Neural cell (in vitro differentiated cells): ENCODE results near the gene TMEM14B. TPM values are rescaled to one million over a fixed set of nuclear protein-coding genes. Genes with fewer than 3 reads are reported as not detected.
A peak's percentile ranks its signal among the peaks of the same experiment; 100 is the strongest.
"Not testable (repeated sequence)": the region's sequence is repeated elsewhere in the genome, so short reads cannot be mapped to it uniquely, and the experiment has no call there.

Experiments
- H2AFZ ChIP-seq: fragments of 200-600, 300-800 bp; sonication (generic), shearing (Covaris generic); 2 replicates; pipeline ENCODE4 v1.6.0; 2014; ENCODE audit warnings: low read depth, mild to moderate bottlenecking, antibody characterized with exemption, low read length, moderate library complexity
- H3F3A ChIP-seq: fragments of 200-600 bp; shearing (Covaris generic); 2 replicates; pipeline ENCODE4 v1.6.1; 2016; ENCODE audit warnings: mild to moderate bottlenecking, moderate library complexity, mixed read lengths, antibody characterized with exemption, low read length; ENCODE audit not compliant: insufficient read depth, poor library complexity, severe bottlenecking
- H3K27ac ChIP-seq: fragments of 200-600, 300-800 bp; sonication (generic), shearing (Covaris generic); 2 replicates; pipeline ENCODE4 v1.5.1; 2014; ENCODE audit warnings: mild to moderate bottlenecking, low read length, moderate library complexity
- H3K27me3 ChIP-seq: fragments of 300-800, 200-600 bp; sonication (generic), shearing (Covaris generic); 2 replicates; pipeline ENCODE4 v1.6.0; 2014; ENCODE audit warnings: mild to moderate bottlenecking, low read depth, low read length, moderate library complexity; ENCODE audit not compliant: insufficient read depth
- H3K36me3 ChIP-seq: fragments of 300-800, 200-600 bp; sonication (generic), shearing (Covaris generic); 2 replicates; pipeline ENCODE4 v1.5.1; 2014; ENCODE audit warnings: mild to moderate bottlenecking, antibody characterized with exemption, low read length, moderate library complexity; ENCODE audit not compliant: insufficient read depth
- H3K4me2 ChIP-seq: fragments of 300-800, 200-600 bp; sonication (generic), shearing (Covaris generic); 2 replicates; pipeline ENCODE4 v1.6.0; 2014; ENCODE audit warnings: mild to moderate bottlenecking, low read length
- H3K4me3 ChIP-seq: fragments of 300-800, 200-600 bp; sonication (generic), shearing (Covaris generic); 2 replicates; pipeline ENCODE4 v1.5.1; 2014; ENCODE audit warnings: mild to moderate bottlenecking, low read length, moderate library complexity
- H3K79me2 ChIP-seq: fragments of 200-600 bp; shearing (Covaris generic); replicated peaks from 2 replicates; pipeline ENCODE4 v1.6.0; 2014; ENCODE audit warnings: mild to moderate bottlenecking, low read length, moderate library complexity; ENCODE audit not compliant: insufficient read depth
- H3K9ac ChIP-seq: fragments of 300-800, 200-600 bp; sonication (generic), shearing (Covaris generic); 2 replicates; pipeline ENCODE4 v1.6.1; 2016; ENCODE audit warnings: mild to moderate bottlenecking, low read length, mixed read lengths
- H3K9me2 ChIP-seq: fragments of 200-600 bp; shearing (Covaris generic); 2 replicates; pipeline ENCODE4 v1.6.1; 2016; ENCODE audit warnings: mild to moderate bottlenecking, low read length, mixed read lengths; ENCODE audit not compliant: insufficient read depth
- H3K9me3 ChIP-seq: fragments of 200-600, 300-800 bp; sonication (generic), shearing (Covaris generic); 2 replicates; pipeline ENCODE4 v1.6.1; 2016; ENCODE audit warnings: mild to moderate bottlenecking, mixed run types, low read length, moderate library complexity, mixed read lengths
- H4K20me1 ChIP-seq: fragments of 200-600 bp; shearing (Covaris generic); 2 replicates; pipeline ENCODE4 v1.6.1; 2016; ENCODE audit warnings: mild to moderate bottlenecking, mixed run types; ENCODE audit not compliant: insufficient read depth
- EP300 ChIP-seq: fragments of 450-650 bp; conservative IDR thresholded peaks from 2 replicates; pipeline ENCODE4 v1.6.1; 2014; ENCODE audit warnings: antibody characterized with exemption, mild to moderate bottlenecking, moderate library complexity; ENCODE audit not compliant: poor library complexity, severe bottlenecking
- EZH2 ChIP-seq: fragments of 200-600, 300-800 bp; shearing (Covaris generic), sonication (generic); IDR thresholded peaks from 2 replicates; pipeline ENCODE4 v1.6.1; 2014; ENCODE audit warnings: antibody characterized with exemption, low read length, borderline replicate concordance, mild to moderate bottlenecking; ENCODE audit not compliant: insufficient read depth, poor library complexity, severe bottlenecking
- MXI1 ChIP-seq: fragments of 450-650 bp; conservative IDR thresholded peaks from 2 replicates; pipeline ENCODE4 v1.6.1; 2014; ENCODE audit warnings: antibody characterized with exemption, mild to moderate bottlenecking; ENCODE audit not compliant: poor library complexity, severe bottlenecking
- POLR2AphosphoS5 ChIP-seq: IDR thresholded peaks from 2 replicates; pipeline ENCODE4 v1.6.1; 2012
- RAD21 ChIP-seq: fragments of 450-650 bp; conservative IDR thresholded peaks from 2 replicates; pipeline ENCODE4 v1.6.1; 2014; ENCODE audit warnings: antibody characterized with exemption, mild to moderate bottlenecking, moderate library complexity
- SMC3 ChIP-seq: fragments of 450-650 bp; conservative IDR thresholded peaks from 2 replicates; pipeline ENCODE4 v1.6.1; 2014; ENCODE audit warnings: antibody characterized with exemption, mild to moderate bottlenecking, moderate library complexity; ENCODE audit not compliant: poor library complexity
- TAF1 ChIP-seq: IDR thresholded peaks from 2 replicates; pipeline ENCODE4 v1.6.1; 2012; ENCODE audit warnings: low read depth
- polyA plus RNA-seq: library from polyadenylated mRNA; depleted of rRNA; stranded (reverse); fragments of >200 nt; gene quantifications from 2 replicates; pipeline ENCODE4 v1.2.3, GENCODE V29; 2014
- TF ChIP-seq, protein P1 (sequence below): IDR thresholded peaks from 2 replicates; pipeline ENCODE4 v1.6.1; 2012; ENCODE audit warnings: borderline replicate concordance
- TF ChIP-seq, protein P2 (sequence below): fragments of 450-650 bp; IDR thresholded peaks from 2 replicates; pipeline ENCODE4 v1.5.1; 2014; ENCODE audit warnings: antibody characterized with exemption, mild to moderate bottlenecking, moderate library complexity; ENCODE audit not compliant: poor library complexity, severe bottlenecking

The TMEM14B gene
- polyA plus RNA-seq, 1 donor from 2014 or later: 182 TPM

DNA sequence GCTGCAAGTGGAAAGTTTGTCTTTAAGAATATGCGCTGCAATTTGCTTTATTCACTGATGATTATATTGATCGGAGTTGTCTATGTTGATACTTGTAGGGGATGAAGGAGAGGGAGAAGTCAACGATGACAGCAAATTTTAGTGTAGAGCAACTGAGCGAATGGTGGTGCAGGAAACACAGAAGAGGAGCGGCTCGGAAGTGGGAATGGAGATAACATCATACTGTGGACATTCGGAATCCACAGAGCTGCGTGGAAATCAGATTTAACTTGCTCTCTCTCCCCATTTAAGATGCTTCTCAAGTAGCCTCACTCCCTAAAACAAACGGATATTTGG, 722 bp upstream of the TMEM14B start:
- peak overlapping the region; percentile 91 for H3K4me2 ChIP-seq
- TF ChIP-seq TAF1 (no peak), SMC3 (no peak), POLR2AphosphoS5 (no peak), RAD21 (no peak), EP300 (no peak), EZH2 (no peak)
- TF ChIP-seq, protein P1, sequence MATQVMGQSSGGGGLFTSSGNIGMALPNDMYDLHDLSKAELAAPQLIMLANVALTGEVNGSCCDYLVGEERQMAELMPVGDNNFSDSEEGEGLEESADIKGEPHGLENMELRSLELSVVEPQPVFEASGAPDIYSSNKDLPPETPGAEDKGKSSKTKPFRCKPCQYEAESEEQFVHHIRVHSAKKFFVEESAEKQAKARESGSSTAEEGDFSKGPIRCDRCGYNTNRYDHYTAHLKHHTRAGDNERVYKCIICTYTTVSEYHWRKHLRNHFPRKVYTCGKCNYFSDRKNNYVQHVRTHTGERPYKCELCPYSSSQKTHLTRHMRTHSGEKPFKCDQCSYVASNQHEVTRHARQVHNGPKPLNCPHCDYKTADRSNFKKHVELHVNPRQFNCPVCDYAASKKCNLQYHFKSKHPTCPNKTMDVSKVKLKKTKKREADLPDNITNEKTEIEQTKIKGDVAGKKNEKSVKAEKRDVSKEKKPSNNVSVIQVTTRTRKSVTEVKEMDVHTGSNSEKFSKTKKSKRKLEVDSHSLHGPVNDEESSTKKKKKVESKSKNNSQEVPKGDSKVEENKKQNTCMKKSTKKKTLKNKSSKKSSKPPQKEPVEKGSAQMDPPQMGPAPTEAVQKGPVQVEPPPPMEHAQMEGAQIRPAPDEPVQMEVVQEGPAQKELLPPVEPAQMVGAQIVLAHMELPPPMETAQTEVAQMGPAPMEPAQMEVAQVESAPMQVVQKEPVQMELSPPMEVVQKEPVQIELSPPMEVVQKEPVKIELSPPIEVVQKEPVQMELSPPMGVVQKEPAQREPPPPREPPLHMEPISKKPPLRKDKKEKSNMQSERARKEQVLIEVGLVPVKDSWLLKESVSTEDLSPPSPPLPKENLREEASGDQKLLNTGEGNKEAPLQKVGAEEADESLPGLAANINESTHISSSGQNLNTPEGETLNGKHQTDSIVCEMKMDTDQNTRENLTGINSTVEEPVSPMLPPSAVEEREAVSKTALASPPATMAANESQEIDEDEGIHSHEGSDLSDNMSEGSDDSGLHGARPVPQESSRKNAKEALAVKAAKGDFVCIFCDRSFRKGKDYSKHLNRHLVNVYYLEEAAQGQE: no peak
- TF ChIP-seq, protein P2, sequence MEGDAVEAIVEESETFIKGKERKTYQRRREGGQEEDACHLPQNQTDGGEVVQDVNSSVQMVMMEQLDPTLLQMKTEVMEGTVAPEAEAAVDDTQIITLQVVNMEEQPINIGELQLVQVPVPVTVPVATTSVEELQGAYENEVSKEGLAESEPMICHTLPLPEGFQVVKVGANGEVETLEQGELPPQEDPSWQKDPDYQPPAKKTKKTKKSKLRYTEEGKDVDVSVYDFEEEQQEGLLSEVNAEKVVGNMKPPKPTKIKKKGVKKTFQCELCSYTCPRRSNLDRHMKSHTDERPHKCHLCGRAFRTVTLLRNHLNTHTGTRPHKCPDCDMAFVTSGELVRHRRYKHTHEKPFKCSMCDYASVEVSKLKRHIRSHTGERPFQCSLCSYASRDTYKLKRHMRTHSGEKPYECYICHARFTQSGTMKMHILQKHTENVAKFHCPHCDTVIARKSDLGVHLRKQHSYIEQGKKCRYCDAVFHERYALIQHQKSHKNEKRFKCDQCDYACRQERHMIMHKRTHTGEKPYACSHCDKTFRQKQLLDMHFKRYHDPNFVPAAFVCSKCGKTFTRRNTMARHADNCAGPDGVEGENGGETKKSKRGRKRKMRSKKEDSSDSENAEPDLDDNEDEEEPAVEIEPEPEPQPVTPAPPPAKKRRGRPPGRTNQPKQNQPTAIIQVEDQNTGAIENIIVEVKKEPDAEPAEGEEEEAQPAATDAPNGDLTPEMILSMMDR: no peak
- peak overlapping the region; percentile 82 for H3K4me3 ChIP-seq
- H4K20me1 ChIP-seq: no peaks in the 10 kb centered on the region
- peak overlapping the region; percentile 99 for H2AFZ ChIP-seq
- no peaks in the 10 kb centered on the region for H3K9me2 ChIP-seq
- peak overlapping the region; percentile 79 for H3K27ac ChIP-seq
- H3K9ac ChIP-seq: peak overlapping the region; percentile 84
- H3K9me3 ChIP-seq: no peaks in the 10 kb centered on the region
- no peaks in the 10 kb centered on the region for H3K36me3 ChIP-seq
- no peaks in the 10 kb centered on the region for H3F3A ChIP-seq
- H3K27me3 ChIP-seq: no peaks in the 10 kb centered on the region
- peaks cover 19% of the 10 kb centered on the region for H3K79me2 ChIP-seq

DNA sequence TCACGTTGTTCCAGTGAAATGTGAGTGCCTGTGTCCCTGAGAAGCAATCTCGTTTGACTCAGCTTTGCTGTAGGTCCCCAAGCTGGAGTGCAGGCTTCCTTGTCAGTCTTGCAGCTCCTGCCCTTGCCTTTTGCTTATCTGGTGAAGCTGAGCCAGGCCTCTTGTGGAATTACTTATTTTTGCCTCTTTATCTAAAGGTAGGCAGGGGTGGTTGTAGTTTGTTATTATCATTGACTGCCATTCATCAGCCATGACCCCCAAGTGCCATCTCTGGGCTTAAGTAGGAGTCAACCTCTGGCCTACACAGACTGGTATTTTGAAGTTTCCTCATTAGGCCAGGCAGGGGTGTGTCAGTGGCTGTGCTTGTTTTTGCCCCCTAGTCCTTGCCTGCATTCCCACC, 2.1 kb downstream of the TMEM14B start:
- TF ChIP-seq SMC3: no peak
- TF ChIP-seq EZH2: no peak
- no peak for TF ChIP-seq RAD21
- TF ChIP-seq, protein P1: no peak
- TF ChIP-seq, protein P2: no peak
- TF ChIP-seq POLR2AphosphoS5: no peak
- no peak for TF ChIP-seq TAF1
- no peak for TF ChIP-seq EP300
- no peak for TF ChIP-seq MXI1
- peak overlapping the region; percentile 82 for H3K4me3 ChIP-seq
- no peaks in the 10 kb centered on the region for H3F3A ChIP-seq
- H3K27me3 ChIP-seq: no peaks in the 10 kb centered on the region
- no peak overlapping the region for H2AFZ ChIP-seq
- no peak overlapping the region for H3K9ac ChIP-seq
- H3K4me2 ChIP-seq: no peak overlapping the region
- H3K27ac ChIP-seq: no peak overlapping the region
- H3K9me2 ChIP-seq: no peaks in the 10 kb centered on the region
- no peaks in the 10 kb centered on the region for H4K20me1 ChIP-seq
- no peaks in the 10 kb centered on the region for H3K9me3 ChIP-seq
- H3K36me3 ChIP-seq: peaks cover 4% of the 10 kb centered on the region
- H3K79me2 ChIP-seq: peaks cover 19% of the 10 kb centered on the region

DNA sequence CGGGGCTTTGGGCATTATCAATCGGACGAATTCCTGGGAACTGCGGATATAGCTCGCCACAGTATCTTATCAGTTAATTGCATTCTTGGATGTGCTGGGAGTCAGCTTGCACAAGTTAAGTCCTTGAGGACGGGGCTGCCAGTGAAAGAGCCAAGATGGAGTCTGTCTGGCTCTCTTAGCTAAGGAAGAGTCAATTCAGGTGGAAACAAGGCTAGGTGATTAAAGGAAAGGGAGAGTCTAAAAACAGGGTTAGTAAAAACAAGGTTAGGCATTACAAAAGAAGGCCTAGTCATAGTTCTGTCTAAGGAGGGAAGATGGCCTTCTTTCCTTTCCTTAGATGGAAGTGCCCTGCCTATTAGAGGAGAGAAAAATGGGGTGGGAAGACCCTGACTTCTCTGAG, 3.0 kb downstream of the TMEM14B start:
- H3K27me3 ChIP-seq, H3K27ac ChIP-seq, H3K4me3 ChIP-seq, H3K36me3 ChIP-seq, H2AFZ ChIP-seq, H3K9me3 ChIP-seq, H3K4me2 ChIP-seq, H3K9me2 ChIP-seq, H4K20me1 ChIP-seq, H3F3A ChIP-seq, H3K9ac ChIP-seq: not testable (repeated sequence)
- peaks cover 19% of the 10 kb centered on the region for H3K79me2 ChIP-seq
